Keratinocyte (primary cell): ENCODE results near the gene FILIP1.

ENCODE experiments used
- CTCF ChIP-seq, 3 experiments: IDR thresholded peaks in 1 of 3; conservative IDR thresholded peaks in 1 of 3; optimal IDR thresholded peaks in 1 of 3; 2 replicates in 2 of 3; 3 replicates in 1 of 3; pipeline versions ENCODE3 to v1.5.1; 2011; ENCODE audit warnings: low read length in 3 of 3, mild to moderate bottlenecking in 3 of 3, moderate library complexity in 2 of 3, control low read depth in 1 of 3, inconsistent platforms in 1 of 3; ENCODE audit not compliant: insufficient read depth in 2 of 3; ENCODE audit errors: extremely low read depth in 1 of 3
- EZH2 ChIP-seq: IDR thresholded peaks from one replicate; pipeline ENCODE4 v1.6.1; 2012; ENCODE audit warnings: inconsistent platforms, mild to moderate bottlenecking, low read length, moderate library complexity

GRCh38 chr6:75391276-75391675, 102.3 kb downstream of the FILIP1 start:
- TF ChIP-seq CTCF (optimal IDR thresholded peaks at IDR 0.05 in 1 of 3, IDR thresholded peaks at IDR 0.05 in 1 of 3, conservative IDR thresholded peaks at IDR 0.05 in 1 of 3; ENCODE audit: extremely low read depth in 1 of 3, insufficient read depth in 2 of 3, low read length in 3 of 3) (no peak), EZH2 (no peak)
